C4-2B (cell line): ENCODE data around the gene PAK6.

Experiments
- H3K27ac ChIP-seq: fragments of 450-650 bp; 2 replicates; pipeline ENCODE4 v1.5.1; 2017
- CTCF ChIP-seq: fragments of 450-650 bp; conservative IDR thresholded peaks from 2 replicates; pipeline ENCODE4 v1.5.1; 2017; ENCODE audit warnings: mild to moderate bottlenecking
- ZFX ChIP-seq: fragments of 450-650 bp; IDR thresholded peaks from 2 replicates; pipeline ENCODE4 v1.6.1; 2017

The PAK6 gene

GRCh38 chr15:40285554-40286011 lies 46.7 kb downstream of the PAK6 start:
- no peak overlapping the region for H3K27ac ChIP-seq

DNA sequence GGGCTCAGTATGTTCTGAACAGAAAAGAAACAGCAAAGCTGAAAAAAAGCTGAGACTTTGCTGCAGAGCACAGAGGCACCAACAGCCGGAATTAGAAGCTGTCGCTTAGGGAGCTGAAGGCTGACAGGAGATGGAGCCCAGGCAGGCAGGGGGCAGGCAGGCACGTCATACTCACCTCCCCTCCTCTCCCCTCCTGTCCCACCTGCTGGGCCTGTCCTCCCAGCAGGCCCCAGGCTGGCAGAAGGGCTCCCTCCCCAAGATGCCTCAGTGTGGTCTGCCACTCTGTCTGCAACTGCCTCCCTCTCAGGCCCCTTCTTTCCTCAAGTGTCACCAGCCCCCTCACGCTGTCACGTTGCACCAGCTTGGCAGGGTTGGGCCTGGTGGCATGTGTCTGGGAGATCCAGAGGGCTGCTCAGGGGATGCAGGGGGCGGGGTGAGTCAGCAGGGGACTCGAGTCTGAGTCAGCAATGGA lies 47.2 kb downstream of the PAK6 start:
- no peak overlapping the region for H3K27ac ChIP-seq
- TF ChIP-seq CTCF (no peak), ZFX (no peak)

More at GRCh38 chr15:40285554-40286011, 46.7 kb downstream of the PAK6 start:
- TF ChIP-seq ZFX (no peak), CTCF (no peak)

GRCh38 chr15:40286794-40287193 lies 47.9 kb downstream of the PAK6 start:
- no peak for TF ChIP-seq ZFX
- no peak for TF ChIP-seq CTCF

GRCh38 chr15:40287505-40287904 lies 48.6 kb downstream of the PAK6 start:
- peak overlapping the region; percentile 27; the same call in 1 of the 2 replicates for H3K27ac ChIP-seq
- TF ChIP-seq CTCF (no peak), ZFX (no peak)

More at GRCh38 chr15:40286794-40287193, 47.9 kb downstream of the PAK6 start:
- no peak overlapping the region; the same call in 1 of the 2 replicates for H3K27ac ChIP-seq

DNA sequence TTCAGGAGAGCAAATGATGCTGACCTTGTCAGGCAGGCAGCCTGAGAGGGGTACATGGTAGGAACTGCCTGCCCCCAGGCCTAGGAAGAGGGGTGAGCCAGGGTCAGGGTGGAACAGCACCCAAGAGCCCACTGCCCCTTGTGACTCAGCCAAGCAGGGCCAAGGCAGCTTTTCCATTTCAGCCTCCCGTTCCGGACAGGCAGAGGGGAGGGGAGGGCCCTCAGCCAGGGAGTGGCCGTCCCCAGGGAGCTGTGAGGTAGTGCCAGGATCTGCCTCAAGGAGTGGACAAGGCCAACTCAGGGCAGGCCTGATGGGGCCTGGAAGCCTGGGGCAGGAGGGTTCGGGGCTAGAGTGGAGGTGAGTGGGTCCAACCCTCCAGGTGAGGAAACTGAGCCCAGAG lies 49.1 kb downstream of the PAK6 start:
- H3K27ac ChIP-seq: peak overlapping the region; percentile 27; the same call in 1 of the 2 replicates
- TF ChIP-seq CTCF (no peak), ZFX (no peak)

GRCh38 chr15:40289140-40289775 lies 50.4 kb downstream of the PAK6 start:
- peak overlapping the region; percentile 27; the same call in 1 of the 2 replicates for H3K27ac ChIP-seq
- TF ChIP-seq ZFX: no peak
- TF ChIP-seq CTCF: no peak

- peak overlapping the region; percentile 27; the same call in 1 of the 2 replicates for H3K27ac ChIP-seq
- no peak for TF ChIP-seq CTCF
- TF ChIP-seq ZFX: no peak
Measured at GRCh38 chr15:40290545-40290917, 51.7 kb downstream of the PAK6 start.
